ENCODE data around the gene STUB1.

- TF ChIP-seq CTCF (IDR thresholded peaks at IDR 0.05; ENCODE audit: borderline replicate concordance, extremely low read depth, low read length, poor library complexity, severe bottlenecking) (no peak), EZH2 (IDR thresholded peaks at IDR 0.05; ENCODE audit: borderline replicate concordance, low read depth, low read length, severe bottlenecking) (no peak)
These were observed 18.9 kb downstream of the STUB1 start for GRCh38 chr16:698911-699671.

Data from DND-41 (cell line).